MCF 10A (cell line): ENCODE measurements around the gene NHERF2. TPM values are rescaled to one million over a fixed set of nuclear protein-coding genes. Genes with fewer than 3 reads are reported as not detected.

Experiments used
- Bru-seq: library from RNA; stranded (reverse); fragments of 400-500 nt; gene quantifications from one replicate; lab custom pipeline; 2021; lab: Mats Ljungman, UMichigan
- BruChase-seq, 2 experiments: library from RNA; stranded (reverse); fragments of 400-500 nt; gene quantifications; one replicate each; lab custom pipeline; 2021; lab: Mats Ljungman, UMichigan
- BruUV-seq: library from RNA; stranded (reverse); fragments of 400-500 nt; replicated peaks from 2 replicates; lab custom pipeline; 2021; lab: Mats Ljungman, UMichigan
- CTCF ChIA-PET: fragments of 300-600 bp; sonication (Branson Sonifier 250); formaldehyde crosslinking; extraction: SDS; loops from one replicate; lab custom pipeline; 2021; ENCODE audit warnings: antibody characterized with exemption, inconsistent platforms; lab: Yijun Ruan, JAX
- POLR2A ChIA-PET: fragments of 300-600, 350-650 bp; sonication (Branson Sonifier 250); formaldehyde crosslinking; extraction: SDS; loops from one replicate; lab custom pipeline; 2020; ENCODE audit warnings: antibody characterized with exemption, inconsistent platforms; lab: Yijun Ruan, JAX
- DNase-seq: peaks from one replicate; pipeline ENCODE4 v3.0.0-alpha.2; 2018; ENCODE audit not compliant: unreplicated experiment
- H3K27ac Mint-ChIP-seq: one replicate; pipeline ENCODE4 v1.8.0; 2022; ENCODE audit warnings: mild to moderate bottlenecking, low read depth, mixed read lengths; ENCODE audit not compliant: unreplicated experiment
- H3K27me3 Mint-ChIP-seq: one replicate; pipeline ENCODE4 v1.8.0; 2022; ENCODE audit warnings: mixed read lengths; ENCODE audit not compliant: insufficient read depth, unreplicated experiment
- H3K36me3 Mint-ChIP-seq: one replicate; pipeline ENCODE4 v1.8.0; 2022; ENCODE audit warnings: mild to moderate bottlenecking, moderate library complexity, mixed read lengths; ENCODE audit not compliant: insufficient read depth, unreplicated experiment
- H3K4me1 Mint-ChIP-seq: one replicate; pipeline ENCODE4 v1.8.0; 2022; ENCODE audit warnings: mixed read lengths; ENCODE audit not compliant: insufficient read depth, unreplicated experiment
- H3K4me3 Mint-ChIP-seq: one replicate; pipeline ENCODE4 v1.8.0; 2022; ENCODE audit warnings: mild to moderate bottlenecking, moderate library complexity, mixed read lengths; ENCODE audit not compliant: unreplicated experiment
- H3K9me3 Mint-ChIP-seq: one replicate; pipeline ENCODE4 v1.8.0; 2022; ENCODE audit warnings: mixed read lengths; ENCODE audit not compliant: unreplicated experiment
- intact Hi-C: fragments of 100-400 bp; cut with micrococcal nuclease; formaldehyde crosslinking; loops from 2 replicates; pipeline ENCODE4 v1.14.1; 2022
- long read RNA-seq: library from polyadenylated mRNA; stranded (forward); transcript quantifications from one replicate; pipeline ENCODE4 v2.0.0, GENCODE V29; 2022
- total RNA-seq: library from RNA; stranded (reverse); gene quantifications from 2 replicates; pipeline ENCODE4 v1.2.3, GENCODE V29; 2022
- TF ChIP-seq, protein P1 (sequence below): fragments of 200-600 bp; IDR thresholded peaks from one replicate; pipeline ENCODE4 v1.8.0; 2022; ENCODE audit warnings: antibody characterized with exemption, mild to moderate bottlenecking; ENCODE audit not compliant: unreplicated experiment

Gene NHERF2
- 8.5 and 14.5 TPM in 2 replicates for total RNA-seq
- percentile 24 among the genes with signal in this experiment for Bru-seq, nascent RNA
- BruChase-seq, experiment 1, labeled RNA remaining after a 6-hour chase = percentile 29 among the genes with signal in this experiment
- BruChase-seq, experiment 2, labeled RNA remaining after a 2-hour chase = percentile 25 among the genes with signal in this experiment
- long read RNA-seq, transcript SLC9A3R2-201 (7 exons, 2,194 nt) = major isoform, 17 of 20 reads
- long read RNA-seq, partial matches to known transcripts = 0 of 20 reads
- long read RNA-seq, other reads (novel, unspliced or antisense) = 0 of 20 reads

DNA sequence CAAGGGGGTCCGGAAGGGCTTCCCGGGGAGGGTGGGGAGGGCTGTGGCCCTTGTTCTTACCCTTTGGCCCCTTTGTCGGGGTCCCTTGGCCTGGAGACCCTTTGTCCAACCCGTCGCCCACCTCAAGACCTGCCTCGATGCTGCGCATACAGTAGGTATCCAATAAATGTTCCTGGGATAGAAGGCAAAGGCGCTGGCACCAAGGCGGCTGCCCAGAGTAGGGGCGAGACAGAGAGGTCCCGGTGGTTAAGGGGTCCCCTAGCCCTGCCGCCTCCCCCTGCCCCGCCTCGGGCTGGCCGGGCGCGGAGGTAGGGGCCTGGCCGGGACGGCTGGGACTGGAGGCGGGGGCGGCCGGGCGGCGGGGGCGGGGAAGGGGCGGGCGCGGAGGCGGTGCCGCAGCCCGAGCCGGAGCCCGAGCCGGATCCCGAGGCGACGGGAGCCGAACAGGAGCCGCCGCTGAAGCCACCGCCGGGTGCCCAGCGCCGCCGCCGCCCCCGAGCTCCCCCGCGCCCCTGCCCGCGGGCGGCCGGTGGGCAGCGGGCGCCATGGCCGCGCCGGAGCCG, at the start of gene NHERF2:
NHERF2 (plus strand) TSS at position 442 of the 563 bp plus-strand sequence; CDS start at position 546, 104 bp downstream.
- Mint-ChIP-seq H3K4me3 (peak within 1 kb of the TSS; percentile 70), H3K27me3 (no peaks in the 10 kb centered on the region), H3K36me3 (peaks cover 13% of the 10 kb centered on the region), H3K4me1 (peaks cover 9% of the 10 kb centered on the region), H3K9me3 (no peaks in the 10 kb centered on the region), H3K27ac (no peak within 1 kb of the TSS)
- no TSS peak for BruUV-seq
- CTCF ChIA-PET = interaction anchor here (2.0 kb wide), 1 partner anchor 114 kb away, joined by 9 read pairs; no protein-coding TSS in a partner anchor
- no peak for DNase-seq
- TF ChIP-seq, protein P1, sequence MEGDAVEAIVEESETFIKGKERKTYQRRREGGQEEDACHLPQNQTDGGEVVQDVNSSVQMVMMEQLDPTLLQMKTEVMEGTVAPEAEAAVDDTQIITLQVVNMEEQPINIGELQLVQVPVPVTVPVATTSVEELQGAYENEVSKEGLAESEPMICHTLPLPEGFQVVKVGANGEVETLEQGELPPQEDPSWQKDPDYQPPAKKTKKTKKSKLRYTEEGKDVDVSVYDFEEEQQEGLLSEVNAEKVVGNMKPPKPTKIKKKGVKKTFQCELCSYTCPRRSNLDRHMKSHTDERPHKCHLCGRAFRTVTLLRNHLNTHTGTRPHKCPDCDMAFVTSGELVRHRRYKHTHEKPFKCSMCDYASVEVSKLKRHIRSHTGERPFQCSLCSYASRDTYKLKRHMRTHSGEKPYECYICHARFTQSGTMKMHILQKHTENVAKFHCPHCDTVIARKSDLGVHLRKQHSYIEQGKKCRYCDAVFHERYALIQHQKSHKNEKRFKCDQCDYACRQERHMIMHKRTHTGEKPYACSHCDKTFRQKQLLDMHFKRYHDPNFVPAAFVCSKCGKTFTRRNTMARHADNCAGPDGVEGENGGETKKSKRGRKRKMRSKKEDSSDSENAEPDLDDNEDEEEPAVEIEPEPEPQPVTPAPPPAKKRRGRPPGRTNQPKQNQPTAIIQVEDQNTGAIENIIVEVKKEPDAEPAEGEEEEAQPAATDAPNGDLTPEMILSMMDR = no peak
- intact Hi-C loops = no loop called here
- POLR2A ChIA-PET = interaction anchor here (1.2 to 2.6 kb wide), 4 partner anchors 15 to 21 kb away, joined by 5 to 11 read pairs (median 6); partner anchors contain the start of genes NTHL1 and TSC2

DNA sequence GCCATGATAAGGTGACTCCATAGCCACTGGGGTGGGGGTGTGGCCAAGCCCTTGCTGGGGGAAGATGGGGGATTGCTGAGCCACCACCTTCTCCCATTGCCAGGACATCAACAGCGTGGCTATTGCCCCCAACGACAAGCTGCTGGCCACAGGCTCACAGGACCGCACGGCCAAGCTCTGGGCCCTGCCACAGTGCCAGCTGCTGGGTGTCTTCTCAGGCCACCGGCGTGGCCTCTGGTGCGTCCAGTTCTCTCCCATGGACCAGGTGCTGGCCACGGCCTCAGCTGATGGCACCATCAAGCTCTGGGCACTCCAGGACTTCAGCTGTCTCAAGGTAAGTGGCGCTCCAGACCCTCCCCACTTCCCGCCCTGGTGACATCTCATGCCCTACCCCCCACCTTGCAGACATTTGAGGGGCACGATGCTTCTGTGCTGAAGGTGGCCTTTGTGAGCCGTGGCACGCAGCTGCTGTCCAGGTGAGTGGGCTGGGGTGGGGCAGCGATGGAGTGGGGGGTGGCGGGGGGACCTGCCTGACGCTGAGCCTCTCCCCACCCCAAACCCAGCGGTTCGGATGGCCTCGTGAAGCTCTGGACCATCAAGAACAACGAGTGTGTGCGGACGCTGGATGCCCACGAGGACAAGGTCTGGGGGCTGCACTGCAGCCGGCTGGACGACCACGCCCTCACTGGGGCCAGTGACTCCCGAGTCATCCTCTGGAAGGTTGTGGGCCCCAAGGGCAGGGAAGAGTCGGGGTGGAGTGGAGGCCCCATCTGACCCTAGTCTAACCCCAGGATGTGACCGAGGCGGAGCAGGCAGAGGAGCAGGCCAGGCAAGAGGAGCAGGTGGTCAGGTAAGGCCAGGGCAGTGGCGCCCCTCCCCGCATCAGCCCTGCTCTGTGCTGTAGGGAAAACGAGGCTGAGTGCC, 49.5 kb upstream of the NHERF2 start:
- DNase-seq = no peak
- Mint-ChIP-seq H3K27me3 (no peaks in the 10 kb centered on the region), H3K36me3 (peaks cover 30% of the 10 kb centered on the region), H3K9me3 (no peaks in the 10 kb centered on the region), H3K4me3 (no peak overlapping the region), H3K27ac (no peak overlapping the region), H3K4me1 (peaks cover 6% of the 10 kb centered on the region)
- intact Hi-C loops = no loop called here
- POLR2A ChIA-PET = interaction anchor here (0.5 to 6.2 kb wide), 5 partner anchors 11 to 227 kb away, joined by 3 to 56 read pairs (median 3); partner anchors contain the start of genes RPS2 and TRAF7
- CTCF ChIA-PET = interaction anchor here (0.5 kb wide), 1 partner anchor 165 kb away, joined by 3 read pairs; no protein-coding TSS in a partner anchor
- BruUV-seq = no TSS peak
- TF ChIP-seq, protein P1 = no peak

DNA sequence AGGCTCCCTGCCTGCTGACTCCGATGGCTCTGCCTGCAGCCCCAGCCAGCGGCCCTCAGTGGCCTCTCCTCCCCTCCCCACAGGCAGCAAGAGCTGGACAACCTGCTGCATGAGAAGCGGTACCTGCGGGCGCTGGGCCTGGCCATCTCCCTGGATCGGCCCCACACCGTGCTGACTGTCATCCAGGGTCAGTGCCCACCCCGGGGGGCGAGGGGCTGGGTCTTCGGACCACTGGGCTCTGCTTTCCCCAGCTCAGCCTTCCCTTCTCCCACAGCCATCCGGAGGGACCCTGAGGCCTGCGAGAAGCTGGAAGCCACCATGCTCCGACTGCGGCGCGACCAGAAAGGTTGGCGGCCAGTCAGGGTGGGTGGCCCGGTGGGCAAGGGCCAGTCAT, 48.8 kb upstream of the NHERF2 start:
- TF ChIP-seq, protein P1 = no peak
- CTCF ChIA-PET = interaction anchor here (0.5 to 0.6 kb wide), 3 partner anchors 165 to 661 kb away, joined by 3 to 4 read pairs (median 3); no protein-coding TSS in a partner anchor
- H3K4me3 Mint-ChIP-seq = no peak overlapping the region
- intact Hi-C loops = no loop called here
- peaks cover 30% of the 10 kb centered on the region for H3K36me3 Mint-ChIP-seq
- H3K9me3 Mint-ChIP-seq = no peaks in the 10 kb centered on the region
- H3K27me3 Mint-ChIP-seq = no peaks in the 10 kb centered on the region
- no peak overlapping the region for H3K27ac Mint-ChIP-seq
- POLR2A ChIA-PET = interaction anchor here (0.6 to 6.2 kb wide), 5 partner anchors 11 to 177 kb away, joined by 3 to 56 read pairs (median 4); partner anchors contain the start of genes NDUFB10, RPS2 and TRAF7
- DNase-seq = no peak
- no TSS peak for BruUV-seq
- H3K4me1 Mint-ChIP-seq = peaks cover 3% of the 10 kb centered on the region
